ENCODE data around the gene ADK. TPM values are rescaled to one million over a fixed set of nuclear protein-coding genes. Genes with fewer than 3 reads are reported as not detected.

ADK gene
- total RNA-seq, 1 donor from 2014 or later = 47.4 TPM

- no peaks in the 10 kb centered on the region for H3K27me3 Mint-ChIP-seq (ENCODE audit: insufficient read depth)
- peak overlapping the region; percentile 91 for H3K27ac Mint-ChIP-seq
- no peak overlapping the region for H3K4me3 Mint-ChIP-seq
- peaks cover 68% of the 10 kb centered on the region for H3K4me1 Mint-ChIP-seq (ENCODE audit: low read depth)
- DNase-seq (ENCODE audit: low spot score) = no peak
- H3K9me3 Mint-ChIP-seq = no peaks in the 10 kb centered on the region
- intact Hi-C loops (cut with micrococcal nuclease) = loop anchor here (1.0 to 5.0 kb wide), 7 partner anchors 90 to 818 kb away; partner anchors contain the start of genes KAT6B and SAMD8
- peaks cover 13% of the 10 kb centered on the region for H3K36me3 Mint-ChIP-seq (ENCODE audit: low read depth)
Measured at GRCh38 chr10:74589851-74590250, 438.8 kb downstream of the ADK start.

- Mint-ChIP-seq H3K4me1 (ENCODE audit: low read depth) (peaks cover 46% of the 10 kb centered on the region), H3K9me3 (no peaks in the 10 kb centered on the region), H3K36me3 (ENCODE audit: low read depth) (peaks cover 9% of the 10 kb centered on the region), H3K27ac (peak overlapping the region; percentile 38), H3K27me3 (ENCODE audit: insufficient read depth) (no peaks in the 10 kb centered on the region), H3K4me3 (no peak overlapping the region)
- DNase-seq (ENCODE audit: low spot score) = no peak
- intact Hi-C loops (cut with micrococcal nuclease) = loop anchor here (1.0 kb wide), 1 partner anchor 8 kb away; no protein-coding TSS in a partner anchor
Measured at GRCh38 chr10:74593470-74593869, 442.4 kb downstream of the ADK start.

- H3K4me3 Mint-ChIP-seq = no peak overlapping the region
- peaks cover 27% of the 10 kb centered on the region for H3K4me1 Mint-ChIP-seq (ENCODE audit: low read depth)
- H3K27ac Mint-ChIP-seq = no peak overlapping the region
- DNase-seq (ENCODE audit: low spot score) = no peak
- H3K36me3 Mint-ChIP-seq (ENCODE audit: low read depth) = peaks cover 5% of the 10 kb centered on the region
- intact Hi-C loops (cut with micrococcal nuclease) = no loop called here
- no peaks in the 10 kb centered on the region for H3K9me3 Mint-ChIP-seq
- no peaks in the 10 kb centered on the region for H3K27me3 Mint-ChIP-seq (ENCODE audit: insufficient read depth)
Measured at GRCh38 chr10:74596713-74597112, 445.7 kb downstream of the ADK start.

DNA sequence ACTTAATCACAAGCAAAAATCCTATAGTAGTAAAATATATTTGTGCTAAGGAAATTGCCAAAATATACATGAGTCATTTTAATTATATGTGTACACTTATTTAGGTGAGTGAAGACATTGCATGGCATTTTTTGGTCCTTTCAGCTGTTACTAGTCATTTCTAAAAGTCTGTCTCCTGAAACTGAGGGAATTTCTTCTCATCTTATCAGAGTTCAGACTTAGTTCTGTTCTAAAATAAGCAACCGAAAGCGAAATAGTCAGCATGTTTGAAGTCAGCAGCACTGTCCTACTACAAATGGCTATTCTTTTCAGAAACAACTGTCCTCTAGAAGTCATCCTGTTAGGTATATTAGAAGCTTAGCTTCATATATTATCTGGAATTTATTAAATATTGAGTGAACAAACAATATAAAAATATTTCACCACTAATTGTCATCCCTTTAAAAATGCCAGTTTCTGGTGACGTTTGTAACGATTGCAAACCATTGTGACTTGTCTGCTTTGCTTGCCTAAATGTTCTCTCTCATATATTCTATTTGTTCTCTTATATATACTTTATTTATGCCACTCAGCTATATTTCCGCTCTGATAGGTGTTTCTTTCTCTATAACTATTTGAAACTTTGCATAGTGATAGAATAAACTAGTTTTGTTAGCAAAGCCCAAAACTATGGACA lies 448.0 kb downstream of the ADK start:
- no peak for DNase-seq (ENCODE audit: low spot score)
- Mint-ChIP-seq H3K36me3 (ENCODE audit: low read depth) (peaks cover 10% of the 10 kb centered on the region), H3K9me3 (peaks cover 5% of the 10 kb centered on the region), H3K27ac (no peak overlapping the region), H3K27me3 (ENCODE audit: insufficient read depth) (no peaks in the 10 kb centered on the region), H3K4me3 (no peak overlapping the region), H3K4me1 (ENCODE audit: low read depth) (peaks cover 13% of the 10 kb centered on the region)
- intact Hi-C loops (cut with micrococcal nuclease) = loop anchor here (2.0 kb wide), 1 partner anchor 14 kb away; no protein-coding TSS in a partner anchor

- Mint-ChIP-seq H3K27ac (no peak overlapping the region), H3K9me3 (peaks cover 5% of the 10 kb centered on the region), H3K4me1 (ENCODE audit: low read depth) (peaks cover 11% of the 10 kb centered on the region), H3K27me3 (ENCODE audit: insufficient read depth) (no peaks in the 10 kb centered on the region), H3K36me3 (ENCODE audit: low read depth) (peaks cover 10% of the 10 kb centered on the region), H3K4me3 (no peak overlapping the region)
- intact Hi-C loops (cut with micrococcal nuclease) = loop anchor here (2.0 kb wide), 1 partner anchor 15 kb away; no protein-coding TSS in a partner anchor
- DNase-seq (ENCODE audit: low spot score) = no peak
Measured at GRCh38 chr10:74599672-74600071, 448.7 kb downstream of the ADK start.

GRCh38 chr10:74600170-74600569 lies 449.1 kb downstream of the ADK start:
- no peak for DNase-seq (ENCODE audit: low spot score)
- intact Hi-C loops (cut with micrococcal nuclease) = no loop called here
- H3K9me3 Mint-ChIP-seq = peaks cover 5% of the 10 kb centered on the region
- H3K4me3 Mint-ChIP-seq = no peak overlapping the region
- no peak overlapping the region for H3K27ac Mint-ChIP-seq
- no peaks in the 10 kb centered on the region for H3K27me3 Mint-ChIP-seq (ENCODE audit: insufficient read depth)
- peaks cover 10% of the 10 kb centered on the region for H3K36me3 Mint-ChIP-seq (ENCODE audit: low read depth)
- peaks cover 11% of the 10 kb centered on the region for H3K4me1 Mint-ChIP-seq (ENCODE audit: low read depth)

- no peak overlapping the region for H3K4me3 Mint-ChIP-seq
- DNase-seq (ENCODE audit: low spot score) = no peak
Measured at GRCh38 chr10:74602576-74602975, 451.6 kb downstream of the ADK start.

DNA sequence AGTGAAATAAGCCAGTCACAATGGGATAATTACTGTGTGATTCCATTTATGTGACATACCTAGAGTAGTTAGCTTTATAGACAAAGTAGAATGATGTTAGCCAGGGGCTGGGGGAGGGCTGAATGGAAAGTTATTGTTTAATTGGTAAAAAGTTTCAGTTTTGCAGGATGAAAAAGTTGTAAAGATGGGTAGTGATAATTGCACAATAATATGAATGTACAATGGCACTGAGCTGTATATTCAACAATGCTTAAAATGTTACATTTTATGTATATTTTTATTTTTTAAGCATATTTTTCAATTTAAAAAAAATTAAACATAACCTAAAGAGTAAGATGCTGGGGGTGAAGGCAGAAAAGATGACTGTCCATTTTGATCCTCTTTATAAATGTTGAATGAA lies 459.3 kb downstream of the ADK start:
- DNase-seq (ENCODE audit: low spot score) = no peak
- Mint-ChIP-seq H3K36me3 (ENCODE audit: low read depth) (peaks cover 12% of the 10 kb centered on the region), H3K27me3 (ENCODE audit: insufficient read depth) (no peaks in the 10 kb centered on the region), H3K4me3 (no peak overlapping the region), H3K27ac (peak overlapping the region; percentile 36), H3K9me3 (no peaks in the 10 kb centered on the region), H3K4me1 (ENCODE audit: low read depth) (no peaks in the 10 kb centered on the region)
- intact Hi-C loops (cut with micrococcal nuclease) = no loop called here

More at GRCh38 chr10:74602576-74602975, 451.6 kb downstream of the ADK start:
- H3K4me1 Mint-ChIP-seq (ENCODE audit: low read depth) = peaks cover 7% of the 10 kb centered on the region
- no peaks in the 10 kb centered on the region for H3K27me3 Mint-ChIP-seq (ENCODE audit: insufficient read depth)
- intact Hi-C loops (cut with micrococcal nuclease) = no loop called here
- H3K9me3 Mint-ChIP-seq = peaks cover 5% of the 10 kb centered on the region
- no peak overlapping the region for H3K27ac Mint-ChIP-seq
- H3K36me3 Mint-ChIP-seq (ENCODE audit: low read depth) = peaks cover 19% of the 10 kb centered on the region

DNA sequence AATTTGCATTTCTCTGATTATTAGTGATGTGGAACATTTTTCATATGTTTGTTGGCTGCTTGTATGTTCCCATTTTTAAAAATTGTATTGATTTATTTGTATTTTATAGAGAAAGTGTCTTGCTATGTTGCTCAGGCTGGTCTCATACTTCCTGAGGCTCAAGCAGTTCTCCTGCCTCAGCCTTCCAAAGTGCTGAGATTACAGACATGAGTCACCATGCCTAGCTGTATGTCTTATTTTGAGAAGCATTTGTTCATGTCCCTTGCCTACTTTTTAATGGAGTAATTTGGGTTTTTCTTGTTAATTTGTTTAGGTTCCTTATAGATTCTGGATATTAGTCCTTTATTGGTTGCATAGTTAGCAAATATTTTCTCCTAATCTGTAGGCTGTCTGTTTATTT lies 461.2 kb downstream of the ADK start:
- H3K27me3 Mint-ChIP-seq (ENCODE audit: insufficient read depth) = no peaks in the 10 kb centered on the region
- H3K4me1 Mint-ChIP-seq (ENCODE audit: low read depth) = no peaks in the 10 kb centered on the region
- DNase-seq (ENCODE audit: low spot score) = no peak
- H3K27ac Mint-ChIP-seq = no peak overlapping the region
- peaks cover 9% of the 10 kb centered on the region for H3K36me3 Mint-ChIP-seq (ENCODE audit: low read depth)
- no peak overlapping the region for H3K4me3 Mint-ChIP-seq
- intact Hi-C loops (cut with micrococcal nuclease) = no loop called here
- H3K9me3 Mint-ChIP-seq = no peaks in the 10 kb centered on the region

GRCh38 chr10:74620626-74621025 lies 469.6 kb downstream of the ADK start:
- H3K27me3 Mint-ChIP-seq (ENCODE audit: insufficient read depth) = no peaks in the 10 kb centered on the region
- DNase-seq (ENCODE audit: low spot score) = no peak
- H3K9me3 Mint-ChIP-seq = peaks cover 23% of the 10 kb centered on the region
- H3K27ac Mint-ChIP-seq = no peak overlapping the region
- H3K4me3 Mint-ChIP-seq = no peak overlapping the region
- no peaks in the 10 kb centered on the region for H3K4me1 Mint-ChIP-seq (ENCODE audit: low read depth)
- peaks cover 18% of the 10 kb centered on the region for H3K36me3 Mint-ChIP-seq (ENCODE audit: low read depth)
- intact Hi-C loops (cut with micrococcal nuclease) = no loop called here

GRCh38 chr10:74623786-74624185 lies 472.8 kb downstream of the ADK start:
- Mint-ChIP-seq H3K4me3 (no peak overlapping the region), H3K36me3 (ENCODE audit: low read depth) (peaks cover 10% of the 10 kb centered on the region), H3K9me3 (peaks cover 21% of the 10 kb centered on the region), H3K27me3 (ENCODE audit: insufficient read depth) (no peaks in the 10 kb centered on the region), H3K4me1 (ENCODE audit: low read depth) (no peaks in the 10 kb centered on the region), H3K27ac (no peak overlapping the region)
- intact Hi-C loops (cut with micrococcal nuclease) = no loop called here
- no peak for DNase-seq (ENCODE audit: low spot score)

GRCh38 chr10:74624501-74624900 lies 473.5 kb downstream of the ADK start:
- H3K27ac Mint-ChIP-seq = no peak overlapping the region
- intact Hi-C loops (cut with micrococcal nuclease) = no loop called here
- DNase-seq (ENCODE audit: low spot score) = no peak
- no peaks in the 10 kb centered on the region for H3K27me3 Mint-ChIP-seq (ENCODE audit: insufficient read depth)
- H3K4me1 Mint-ChIP-seq (ENCODE audit: low read depth) = no peaks in the 10 kb centered on the region
- H3K4me3 Mint-ChIP-seq = no peak overlapping the region
- H3K9me3 Mint-ChIP-seq = peaks cover 18% of the 10 kb centered on the region
- H3K36me3 Mint-ChIP-seq (ENCODE audit: low read depth) = peaks cover 10% of the 10 kb centered on the region

- intact Hi-C loops (cut with micrococcal nuclease) = no loop called here
- H3K4me1 Mint-ChIP-seq (ENCODE audit: low read depth) = no peaks in the 10 kb centered on the region
- H3K4me3 Mint-ChIP-seq = no peak overlapping the region
Measured at GRCh38 chr10:74628136-74628535, 477.1 kb downstream of the ADK start.

More at GRCh38 chr10:74628136-74628535, 477.1 kb downstream of the ADK start:
- Mint-ChIP-seq H3K27me3 (ENCODE audit: insufficient read depth) (no peaks in the 10 kb centered on the region), H3K9me3 (peaks cover 4% of the 10 kb centered on the region), H3K36me3 (ENCODE audit: low read depth) (peaks cover 9% of the 10 kb centered on the region), H3K27ac (no peak overlapping the region)
- DNase-seq (ENCODE audit: low spot score) = no peak

Data from activated T-helper 1 cell treated with anti-CD3 and anti-CD28 coated beads, Interleukin-12 subunit alpha, Interleukin-12 subunit beta, Interleukin-2, Interleukin-4 antibody, amounts not matched to agents 30 ng/mL and 10 ng/mL and 1 ng/mL, durations not matched to agents 14 hours and 24 hours and 36 hours (primary cell).